GM13976 (cell line): Measurements from ENCODE around the gene NBEA.

Experiments used
- DNase-seq: peaks from one replicate; pipeline ENCODE4 v3.0.0; 2012; ENCODE audit warnings: low spot score
- CTCF ChIP-seq: IDR thresholded peaks from 2 replicates; pipeline ENCODE4 v1.5.1; 2012; ENCODE audit warnings: borderline replicate concordance, mild to moderate bottlenecking; ENCODE audit not compliant: insufficient read depth; ENCODE audit errors: extremely low read depth, missing control alignments, control extremely low read depth
- in situ Hi-C: fragments of 300-500 bp; cut with MboI; formaldehyde crosslinking; loops from one replicate; pipeline ENCODE4 v1.12.0; 2022; ENCODE audit warnings: low sequenced_read_pairs, mixed read lengths, inconsistent platforms; ENCODE audit not compliant: unreplicated experiment

The NBEA gene

GRCh38 chr13:35714121-35714520 is 772.1 kb downstream of the NBEA start:
- in situ Hi-C loops, result loop anchor here (25.0 kb wide), 1 partner anchor 502 kb away; no protein-coding TSS in a partner anchor
- no peak for TF ChIP-seq CTCF

GRCh38 chr13:35714588-35715377 is 772.7 kb downstream of the NBEA start:
- DNase-seq, result no peak
- no peak for TF ChIP-seq CTCF
- in situ Hi-C loops, result loop anchor here (25.0 kb wide), 1 partner anchor 502 kb away; no protein-coding TSS in a partner anchor

More at GRCh38 chr13:35714121-35714520, 772.1 kb downstream of the NBEA start:
- DNase-seq, result no peak

GRCh38 chr13:35716186-35716585 is 774.1 kb downstream of the NBEA start:
- in situ Hi-C loops, result loop anchor here (25.0 kb wide), 1 partner anchor 504 kb away; no protein-coding TSS in a partner anchor
- no peak for DNase-seq
- no peak for TF ChIP-seq CTCF

- in situ Hi-C loops, result loop anchor here (25.0 kb wide), 1 partner anchor 504 kb away; no protein-coding TSS in a partner anchor
- no peak for DNase-seq
- no peak for TF ChIP-seq CTCF
Observed at GRCh38 chr13:35716729-35717128, 774.7 kb downstream of the NBEA start.

- in situ Hi-C loops, result loop anchor here (25.0 kb wide), 1 partner anchor 506 kb away; no protein-coding TSS in a partner anchor
- TF ChIP-seq CTCF, result no peak
- no peak for DNase-seq
Observed at GRCh38 chr13:35718084-35718483, 776.0 kb downstream of the NBEA start.

GRCh38 chr13:35720290-35720689 is 778.2 kb downstream of the NBEA start:
- no peak for DNase-seq
- in situ Hi-C loops, result loop anchor here (25.0 kb wide), 1 partner anchor 508 kb away; no protein-coding TSS in a partner anchor
- no peak for TF ChIP-seq CTCF
